GM18511 (cell line): ENCODE results near the gene CLIC4.
"Not testable (repeated sequence)": the region's sequence is repeated elsewhere in the genome, so short reads cannot be mapped to it uniquely, and the experiment has no call there.

Experiments
- ATAC-seq: cut with Tn5 transposase; IDR thresholded peaks from one replicate; pipeline ENCODE4 v1.9.1; 2021; ENCODE audit warnings: mild to moderate bottlenecking, moderate library complexity; ENCODE audit not compliant: unreplicated experiment

CLIC4 gene

DNA sequence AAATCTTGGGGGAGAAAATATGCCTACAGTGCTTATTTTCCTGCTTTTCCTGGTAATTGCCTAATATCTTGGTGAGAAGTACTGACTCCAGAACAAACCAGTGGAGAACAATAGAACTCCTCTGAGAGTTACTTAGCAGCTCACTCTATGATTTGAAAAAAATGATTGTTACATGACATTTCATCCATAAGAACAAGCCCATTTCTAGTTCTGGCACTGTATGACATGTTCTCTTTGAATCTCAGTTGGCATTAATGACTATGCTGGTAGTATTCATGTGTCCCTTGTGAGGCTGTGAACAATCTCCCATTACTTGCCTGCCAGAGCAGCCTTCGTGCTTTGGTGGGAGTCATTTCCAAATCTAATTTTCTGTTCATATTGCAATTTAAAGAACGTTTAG is 58.0 kb downstream of the CLIC4 start:
- ATAC-seq = no peak

DNA sequence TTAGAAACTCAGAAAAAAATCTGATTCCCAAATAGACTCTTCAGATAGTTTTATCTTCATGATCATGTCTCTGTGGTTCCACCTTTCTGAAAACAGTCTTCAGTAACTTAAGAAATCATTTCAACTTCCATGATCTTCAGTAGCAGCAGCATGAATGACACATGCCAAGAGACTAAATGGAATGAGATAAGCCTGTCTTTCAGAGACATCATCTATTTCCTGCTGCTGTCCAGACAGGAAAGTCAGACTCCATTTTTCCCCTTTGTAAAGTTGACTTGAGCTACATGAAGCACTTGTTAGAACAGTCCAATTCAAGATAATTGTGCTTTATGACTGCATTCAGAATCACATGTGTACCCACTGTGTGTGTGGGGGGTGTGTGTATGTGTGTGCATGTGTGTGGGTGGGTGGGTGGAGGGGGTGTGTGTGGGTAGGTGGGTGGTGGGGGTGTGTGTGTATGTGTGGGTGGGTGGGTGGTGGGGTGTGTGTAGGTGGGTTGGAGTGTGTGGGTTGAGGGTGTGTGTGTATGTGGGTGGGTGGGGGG is 58.8 kb downstream of the CLIC4 start:
- ATAC-seq = no peak

DNA sequence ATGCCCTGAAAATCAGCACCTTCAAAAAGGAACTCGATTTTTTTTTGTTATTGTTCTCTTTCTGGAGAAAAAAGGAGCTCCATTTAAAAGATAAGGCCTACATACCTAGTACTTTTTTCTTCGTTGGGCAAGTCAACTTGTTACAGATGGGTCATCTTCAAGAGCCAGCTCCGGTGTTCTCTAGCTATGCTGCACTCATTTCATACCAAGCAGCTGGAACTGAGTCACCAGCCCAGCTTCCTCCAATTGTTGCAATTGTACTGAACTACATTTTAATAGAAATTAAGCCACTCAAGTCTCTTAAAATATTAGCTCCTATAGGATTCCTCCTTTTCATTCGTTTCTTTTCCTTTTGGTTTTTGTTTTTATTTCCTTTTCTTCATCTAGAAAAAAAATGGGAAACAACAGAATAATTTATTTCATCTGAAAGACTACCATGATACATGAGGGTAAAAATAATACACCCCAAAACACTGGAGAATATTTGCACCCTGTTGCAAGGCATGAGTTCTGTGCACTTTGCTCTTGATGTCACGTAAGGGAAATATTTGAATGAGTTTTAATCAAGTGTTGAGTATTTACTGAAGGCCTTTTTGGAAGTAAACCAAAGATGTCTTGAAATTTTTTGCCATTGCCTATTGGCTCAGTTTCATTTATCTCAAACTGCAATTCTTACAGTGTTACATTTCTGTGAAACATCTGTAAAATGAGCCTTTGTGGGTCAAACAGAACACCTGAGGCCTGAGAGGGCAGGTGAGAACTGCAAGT is 60.5 kb downstream of the CLIC4 start:
- ATAC-seq = no peak

DNA sequence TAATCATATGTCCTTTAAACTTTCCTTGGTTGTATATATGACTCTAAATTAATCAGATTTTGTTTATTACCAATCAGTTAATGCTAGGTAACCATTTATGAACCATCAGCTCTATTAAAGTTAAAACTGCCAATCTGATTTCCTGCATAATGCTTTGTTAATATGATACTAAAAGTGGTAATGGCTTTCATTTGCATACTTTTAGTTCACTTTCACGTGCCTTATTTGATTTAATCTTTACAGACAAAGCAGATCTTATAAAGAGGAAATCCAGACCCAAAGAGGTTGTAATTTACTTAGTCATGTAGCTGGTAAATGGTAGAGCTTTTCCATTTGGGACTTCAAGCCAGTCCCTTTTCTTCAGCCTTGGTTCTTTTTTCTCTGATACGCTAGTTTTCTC is 61.3 kb downstream of the CLIC4 start:
- no peak for ATAC-seq

DNA sequence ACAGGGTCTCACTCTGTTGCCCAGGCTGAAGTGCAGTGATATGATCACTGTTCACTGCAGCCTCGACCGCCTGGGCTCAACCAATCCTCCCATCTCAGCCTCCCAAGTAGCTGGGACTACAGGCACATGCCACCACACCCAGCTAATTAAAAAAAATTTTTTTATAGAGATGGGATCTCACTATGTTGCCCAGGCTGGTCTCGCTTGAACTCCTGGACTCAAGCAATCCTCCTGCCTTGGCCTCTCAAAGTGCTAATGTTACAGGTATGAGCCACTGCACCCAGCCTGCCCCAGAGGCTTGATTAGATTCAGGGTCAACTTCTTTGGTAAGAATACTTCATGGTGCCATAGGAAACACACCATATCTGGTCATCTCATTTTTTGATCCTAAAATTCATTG is 66.2 kb downstream of the CLIC4 start:
- ATAC-seq = not testable (repeated sequence)

DNA sequence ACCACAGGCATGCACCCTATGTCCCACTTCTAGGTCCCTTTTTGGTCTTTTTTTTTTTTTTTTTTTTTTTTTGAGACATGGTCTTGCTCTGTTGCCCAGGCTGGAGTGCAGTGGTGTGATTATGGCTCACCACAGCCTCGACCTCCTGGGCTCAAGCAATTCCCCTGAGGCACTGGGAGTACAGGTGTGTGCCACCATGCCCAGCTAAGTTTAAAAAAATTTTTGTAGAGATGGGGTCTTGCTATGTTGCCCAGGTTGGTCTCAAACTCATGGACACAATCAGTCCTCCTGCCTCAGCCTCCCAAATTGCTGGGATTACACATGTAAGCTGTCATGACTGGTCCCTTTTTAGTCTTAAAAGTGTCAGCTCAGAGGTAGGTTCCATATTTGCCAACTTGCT is 75.0 kb downstream of the CLIC4 start:
- ATAC-seq = not testable (repeated sequence)

DNA sequence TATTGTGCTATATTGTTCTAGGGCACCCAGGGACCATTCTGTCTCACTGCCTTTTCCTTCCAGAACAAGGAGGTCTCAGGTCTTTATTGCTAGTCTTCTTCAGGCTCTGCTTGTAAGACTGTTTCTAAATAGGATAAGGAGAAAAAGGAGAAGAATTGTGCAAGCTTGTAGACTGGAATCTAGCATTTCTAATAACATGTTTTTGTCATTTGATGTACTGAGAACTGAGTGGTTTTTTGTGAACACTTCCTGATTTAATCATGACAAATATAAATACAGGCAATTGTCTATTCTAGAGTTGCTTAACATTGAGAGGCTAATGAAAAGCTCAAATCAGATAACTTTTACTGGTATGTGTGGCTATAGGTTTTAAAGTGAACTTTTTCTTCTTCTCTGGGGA is 77.6 kb downstream of the CLIC4 start:
- no peak for ATAC-seq

DNA sequence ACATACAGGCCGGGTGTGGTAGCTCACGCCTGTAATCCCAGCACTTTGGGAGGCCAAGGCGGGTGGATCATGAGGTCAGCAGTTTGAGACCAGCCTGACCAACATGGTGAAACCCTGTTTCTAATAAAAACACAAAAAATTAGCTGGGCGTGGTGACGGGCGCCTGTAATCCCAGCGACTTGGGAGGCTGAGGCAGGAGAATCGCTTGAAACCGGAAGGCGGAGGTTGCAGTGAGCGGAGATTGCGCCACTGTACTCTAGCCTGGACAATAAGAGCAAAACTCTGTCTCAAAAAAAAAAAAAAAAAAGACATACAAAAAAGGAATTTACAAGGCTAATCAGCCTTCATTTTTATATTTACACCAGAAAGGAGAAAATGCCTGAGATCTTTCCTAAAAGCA is 78.2 kb downstream of the CLIC4 start:
- ATAC-seq = not testable (repeated sequence)

DNA sequence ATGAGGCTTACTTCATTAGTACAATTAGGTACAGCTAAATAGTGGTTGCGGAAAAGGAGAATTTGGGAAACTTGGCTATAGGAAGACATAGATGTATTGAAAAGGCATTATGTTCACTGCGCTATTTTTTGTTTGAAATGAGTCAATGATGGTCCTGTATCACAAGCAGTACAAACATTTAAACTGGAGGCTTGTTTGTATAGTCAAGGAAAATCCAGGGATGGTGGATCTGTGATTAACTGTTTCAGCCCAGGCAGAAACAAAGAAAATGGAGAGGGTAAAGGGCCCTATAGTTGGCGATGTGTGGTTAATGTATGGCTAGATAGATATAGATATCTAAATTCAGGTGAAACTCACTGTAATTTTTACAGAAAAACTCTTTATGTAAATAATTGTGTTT is 79.9 kb downstream of the CLIC4 start:
- no peak for ATAC-seq

DNA sequence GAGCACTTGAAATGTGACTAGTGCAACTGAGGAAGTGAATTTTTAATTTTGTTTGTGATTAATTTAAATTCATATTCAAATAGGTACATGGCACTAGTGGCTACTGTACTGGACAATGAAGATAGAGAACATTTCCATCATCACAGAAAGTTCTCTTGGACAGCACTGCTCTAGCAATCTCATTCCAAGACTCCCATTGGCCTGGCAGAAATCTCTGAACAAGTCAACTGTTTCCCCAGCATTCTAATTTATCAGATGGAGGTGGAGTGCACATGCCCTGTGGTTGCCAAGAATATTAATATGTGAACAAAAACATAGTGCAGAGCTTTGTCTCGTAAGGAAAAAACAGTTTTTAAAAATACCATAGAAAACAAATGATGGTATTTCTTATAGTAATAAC is 81.3 kb downstream of the CLIC4 start:
- ATAC-seq = no peak

DNA sequence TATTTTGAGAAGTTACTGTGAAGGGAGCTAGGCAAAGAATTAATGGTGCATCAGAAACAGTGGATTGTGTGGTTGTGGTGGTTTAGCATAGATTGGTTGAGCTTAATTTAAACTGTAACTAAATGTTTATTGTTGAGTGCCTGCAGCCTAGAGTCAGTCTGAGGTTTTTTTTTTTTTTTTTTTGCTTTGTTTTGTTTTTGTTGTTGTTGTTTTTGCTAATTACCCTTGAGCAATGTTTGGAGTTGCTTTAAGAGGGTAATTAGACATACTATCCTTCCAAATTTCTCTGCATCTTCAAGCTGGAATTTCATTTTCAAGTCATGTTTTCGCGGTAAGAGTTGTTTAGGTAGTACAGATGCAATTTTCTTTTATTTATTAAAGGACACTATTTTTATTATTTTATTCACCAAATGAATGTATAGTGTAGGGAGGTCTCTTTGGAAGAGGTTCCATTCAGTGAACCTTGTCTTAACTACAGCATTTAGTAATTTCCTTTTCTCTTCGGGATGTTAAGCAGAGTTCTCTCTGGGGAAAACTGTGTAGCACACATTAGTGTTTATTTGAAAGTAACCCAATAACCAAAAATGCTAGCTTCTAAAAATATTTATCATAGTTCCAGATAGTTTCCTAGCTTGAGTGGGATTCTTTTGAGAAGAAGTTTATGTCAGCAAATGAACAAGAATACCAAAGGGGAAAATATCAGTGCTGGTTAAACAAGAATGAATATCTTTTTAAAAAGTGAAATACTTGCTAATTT is 82.3 kb downstream of the CLIC4 start:
- no peak for ATAC-seq

DNA sequence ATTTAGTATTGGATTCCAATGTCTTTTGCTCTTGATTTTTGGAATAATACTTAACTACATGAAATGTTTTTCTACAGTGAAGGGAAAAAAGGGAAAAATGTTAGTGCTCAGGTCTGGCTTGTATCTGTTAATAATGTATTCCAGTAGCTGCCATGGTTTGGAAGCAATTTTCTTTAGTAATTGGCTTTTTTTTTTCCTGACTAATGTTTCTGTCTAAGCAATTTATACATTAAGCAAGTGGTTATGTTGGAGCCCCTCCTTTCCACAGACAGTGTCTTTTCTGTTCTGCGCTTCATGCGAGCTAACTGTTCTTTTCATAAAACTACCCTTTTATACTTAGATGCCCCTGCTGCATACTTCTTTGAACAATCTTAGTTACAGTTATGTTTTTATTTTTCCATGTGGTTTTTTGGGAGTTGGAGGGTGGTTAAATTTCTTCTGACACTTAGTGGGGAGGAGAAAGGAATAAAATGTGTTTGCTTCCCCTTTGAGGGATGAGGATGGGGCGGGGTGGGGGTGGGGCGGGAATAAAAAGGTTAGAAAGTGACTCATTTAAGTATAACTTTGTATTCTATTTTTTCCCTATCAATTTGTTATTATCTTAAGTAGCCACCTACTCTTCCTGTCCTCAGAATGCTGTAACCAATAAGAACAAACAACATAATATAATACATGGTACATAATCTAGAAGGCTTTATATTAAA is 83.1 kb downstream of the CLIC4 start:
- no peak for ATAC-seq

DNA sequence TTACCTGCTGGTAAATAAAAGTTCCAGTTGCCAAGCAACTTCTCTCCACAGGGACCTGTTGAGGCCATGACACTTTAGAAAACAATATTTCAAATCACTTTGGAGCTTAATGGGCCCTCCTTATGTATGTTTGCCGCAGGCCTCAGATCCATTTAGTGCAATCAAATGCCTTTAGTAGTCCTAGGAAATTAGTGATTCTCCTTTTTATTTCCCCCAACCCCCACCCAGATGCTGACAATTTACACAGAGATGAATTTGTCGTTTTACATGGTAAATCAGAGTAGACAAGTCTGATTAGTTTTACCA is 83.6 kb downstream of the CLIC4 start:
- no peak for ATAC-seq

DNA sequence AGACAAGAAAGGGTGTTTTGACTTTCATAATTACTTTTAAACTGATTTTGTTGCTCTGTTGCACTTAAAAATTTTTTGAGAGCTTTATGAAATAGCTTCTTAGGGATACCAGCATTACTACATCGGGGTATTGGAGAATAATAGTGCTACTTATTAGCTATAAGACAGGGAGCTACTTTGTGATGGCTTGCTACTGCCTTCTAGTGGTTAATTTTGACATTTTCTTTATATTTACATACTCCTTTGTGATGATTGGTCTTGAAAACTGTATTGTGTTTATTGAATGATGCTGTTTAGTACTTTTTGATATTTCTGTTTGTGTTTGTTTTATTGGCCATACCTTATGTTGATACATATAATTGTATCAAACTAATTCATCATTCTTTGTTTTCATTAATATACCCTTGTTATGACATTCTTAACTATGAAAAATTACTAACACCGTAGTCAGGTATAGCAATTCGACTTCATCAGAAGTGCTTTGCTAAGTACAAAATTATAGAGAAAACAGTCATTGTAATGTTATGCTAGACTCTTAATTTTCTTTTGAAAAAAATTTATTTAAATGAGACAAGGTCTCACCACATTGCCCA is 85.5 kb downstream of the CLIC4 start:
- no peak for ATAC-seq

DNA sequence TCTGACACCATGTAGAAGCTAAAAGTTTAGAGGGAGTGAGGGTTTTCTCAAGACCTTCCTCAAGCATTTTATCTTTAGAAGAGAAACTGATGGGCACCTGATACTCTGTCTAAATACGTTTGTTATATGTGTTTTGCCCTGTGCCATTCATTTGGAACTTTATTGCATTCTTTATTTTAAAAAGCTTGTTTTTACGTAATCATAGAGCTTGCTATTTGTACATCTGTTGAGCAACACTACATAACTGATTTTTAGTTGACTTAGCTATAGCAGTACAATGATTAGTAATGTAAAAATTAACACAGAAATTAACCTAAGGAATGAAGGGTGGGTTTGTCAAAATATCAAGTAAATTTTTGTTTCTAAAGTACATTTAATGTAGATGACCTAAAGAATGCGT is 96.3 kb downstream of the CLIC4 start:
- no peak for ATAC-seq

DNA sequence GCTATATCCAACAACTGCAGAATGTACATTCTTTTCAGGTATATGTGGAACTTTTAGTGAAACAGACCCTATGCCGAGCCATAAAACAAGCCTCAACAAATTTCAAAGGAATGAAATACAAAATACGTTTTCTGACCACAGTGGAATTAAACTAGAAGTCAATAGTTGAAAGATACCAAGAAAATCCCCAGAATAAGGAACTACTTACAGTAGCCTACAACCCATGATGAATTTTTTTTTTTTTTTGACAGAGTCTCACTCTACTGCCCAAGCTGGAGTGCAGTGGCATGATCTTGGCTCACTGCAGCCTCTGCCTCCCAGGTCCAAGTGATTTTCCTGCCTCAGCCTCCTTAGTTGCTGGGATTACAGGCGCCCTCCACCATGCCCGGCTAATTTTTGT is 101.4 kb downstream of the CLIC4 start:
- no peak for ATAC-seq

DNA sequence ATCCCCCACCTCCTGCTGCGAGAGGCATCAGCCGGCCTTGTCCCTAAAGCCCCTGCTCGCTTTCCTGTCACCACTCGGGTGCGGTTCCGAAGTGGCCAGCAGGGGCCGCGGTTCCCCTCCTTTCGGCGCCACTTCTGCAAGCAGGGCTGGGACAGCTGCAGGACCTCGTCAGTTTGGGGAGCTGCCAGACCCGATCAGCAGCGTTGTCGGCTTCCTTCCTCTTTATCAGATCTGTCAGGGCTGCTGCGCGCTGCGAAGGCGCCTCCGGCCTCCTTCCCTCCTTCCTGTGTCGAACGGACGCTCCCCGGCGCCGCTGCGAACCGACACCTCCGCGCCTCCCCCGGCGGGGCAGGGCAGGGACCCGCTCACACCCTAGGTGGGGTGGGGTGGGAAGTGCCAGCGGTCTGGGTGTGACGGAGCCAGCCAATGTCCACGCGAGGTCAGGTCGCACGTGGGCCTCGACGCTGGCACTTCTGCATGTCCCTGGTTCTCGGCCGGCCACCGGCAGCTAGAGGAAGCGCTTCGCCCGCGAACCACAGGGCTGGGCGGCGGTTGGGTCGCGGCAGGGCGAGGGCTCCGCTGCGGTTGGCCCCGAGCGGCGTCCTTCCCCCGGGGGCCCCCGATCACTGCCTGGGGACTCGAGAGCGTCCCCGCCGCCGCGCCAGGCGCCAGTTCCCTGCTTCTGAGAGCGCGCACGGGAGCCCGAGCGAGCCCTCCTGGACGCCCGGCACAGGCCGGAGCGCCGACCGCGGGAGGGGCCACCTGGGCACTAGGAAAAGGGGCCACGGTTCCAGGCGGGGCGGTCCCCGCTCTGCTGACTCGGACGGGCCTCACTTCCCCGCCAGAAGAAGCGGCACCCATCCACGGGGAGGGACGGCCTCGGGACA is 103.0 kb downstream of the CLIC4 start:
- peak; percentile 93 for ATAC-seq

DNA sequence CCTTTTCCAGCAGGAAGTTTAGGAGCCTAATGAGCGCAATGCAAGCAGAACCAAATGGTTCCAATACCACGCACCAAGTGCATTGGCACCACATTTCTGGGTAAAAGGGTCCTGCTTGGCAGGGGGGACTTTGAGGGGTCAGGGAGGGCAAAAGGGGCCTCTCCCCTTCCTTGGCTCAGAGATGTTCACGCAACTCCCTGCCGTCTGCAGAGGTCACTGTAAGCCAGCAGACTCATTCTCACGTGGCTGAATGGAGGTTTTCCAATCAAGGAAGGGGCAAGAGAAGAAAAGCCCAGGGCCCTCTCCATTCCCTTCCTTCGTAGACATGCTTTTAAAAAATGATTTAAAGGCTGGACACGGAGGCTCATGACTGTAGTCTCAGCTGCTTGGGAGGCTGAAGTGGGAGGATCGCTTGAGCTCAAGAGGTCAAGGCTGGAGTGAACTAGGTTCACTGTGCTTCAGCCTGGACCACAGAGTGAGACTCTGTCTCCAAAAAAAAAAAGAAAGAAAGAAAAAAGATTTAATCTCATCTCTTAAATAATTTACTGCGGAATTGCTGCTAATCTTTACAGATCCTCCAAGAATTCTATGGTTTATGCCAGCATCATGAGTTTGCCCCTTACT is 104.5 kb downstream of the CLIC4 start:
- no peak for ATAC-seq

DNA sequence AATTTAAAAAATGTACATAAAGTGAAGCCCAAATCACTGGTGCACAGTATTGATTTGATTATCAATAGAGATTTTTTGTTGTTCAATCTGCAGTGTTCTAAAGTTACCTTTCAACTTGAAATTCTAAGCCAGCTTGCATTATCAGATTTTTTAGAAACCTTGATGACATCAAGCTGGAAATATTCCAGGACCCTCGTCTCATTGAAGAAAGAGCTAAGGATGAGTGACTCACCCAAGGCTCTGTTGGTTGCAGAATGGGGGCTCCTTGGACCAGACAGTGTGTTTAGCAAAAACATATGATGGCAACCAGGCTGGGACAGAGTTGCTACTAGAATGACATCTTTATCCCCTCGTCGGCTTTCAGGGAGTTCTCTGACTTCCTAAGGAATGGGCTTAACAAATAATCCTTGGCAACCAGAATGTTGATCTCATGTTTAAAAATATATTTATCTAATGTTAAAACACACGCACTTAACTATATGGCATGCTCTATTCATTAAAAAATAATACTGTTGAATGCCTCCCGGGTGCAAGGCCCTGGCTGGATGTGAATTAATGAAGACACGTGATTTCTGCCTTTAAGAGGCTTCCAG is 105.2 kb downstream of the CLIC4 start:
- no peak for ATAC-seq

DNA sequence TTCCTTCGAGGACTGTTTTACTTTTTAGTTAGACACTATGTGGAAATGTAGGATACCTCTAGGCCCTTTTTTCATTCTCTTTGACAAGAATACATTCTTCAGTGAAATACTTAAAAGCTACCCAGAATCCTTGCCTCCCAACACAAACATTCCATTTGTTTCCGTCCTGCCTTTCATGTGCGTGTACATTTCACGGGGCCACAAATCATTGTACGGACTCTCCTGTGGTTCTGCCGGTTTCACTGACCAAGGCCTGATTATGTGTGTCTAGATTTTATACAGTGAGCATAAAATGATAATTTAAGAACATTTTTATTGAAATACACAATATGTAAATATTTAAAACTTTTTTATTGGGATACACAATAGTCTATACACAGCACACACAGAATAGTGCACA is 108.4 kb downstream of the CLIC4 start:
- ATAC-seq = no peak
